Kidney capillary endothelial cell (primary cell): ENCODE results near the gene NAA60.
A peak's percentile ranks its signal among the peaks of the same experiment; 100 is the strongest.

Experiments
- DNase-seq: peaks from one replicate; pipeline ENCODE4 v3.0.0-alpha.2; 2018; ENCODE audit warnings: low spot score

The NAA60 gene

DNA sequence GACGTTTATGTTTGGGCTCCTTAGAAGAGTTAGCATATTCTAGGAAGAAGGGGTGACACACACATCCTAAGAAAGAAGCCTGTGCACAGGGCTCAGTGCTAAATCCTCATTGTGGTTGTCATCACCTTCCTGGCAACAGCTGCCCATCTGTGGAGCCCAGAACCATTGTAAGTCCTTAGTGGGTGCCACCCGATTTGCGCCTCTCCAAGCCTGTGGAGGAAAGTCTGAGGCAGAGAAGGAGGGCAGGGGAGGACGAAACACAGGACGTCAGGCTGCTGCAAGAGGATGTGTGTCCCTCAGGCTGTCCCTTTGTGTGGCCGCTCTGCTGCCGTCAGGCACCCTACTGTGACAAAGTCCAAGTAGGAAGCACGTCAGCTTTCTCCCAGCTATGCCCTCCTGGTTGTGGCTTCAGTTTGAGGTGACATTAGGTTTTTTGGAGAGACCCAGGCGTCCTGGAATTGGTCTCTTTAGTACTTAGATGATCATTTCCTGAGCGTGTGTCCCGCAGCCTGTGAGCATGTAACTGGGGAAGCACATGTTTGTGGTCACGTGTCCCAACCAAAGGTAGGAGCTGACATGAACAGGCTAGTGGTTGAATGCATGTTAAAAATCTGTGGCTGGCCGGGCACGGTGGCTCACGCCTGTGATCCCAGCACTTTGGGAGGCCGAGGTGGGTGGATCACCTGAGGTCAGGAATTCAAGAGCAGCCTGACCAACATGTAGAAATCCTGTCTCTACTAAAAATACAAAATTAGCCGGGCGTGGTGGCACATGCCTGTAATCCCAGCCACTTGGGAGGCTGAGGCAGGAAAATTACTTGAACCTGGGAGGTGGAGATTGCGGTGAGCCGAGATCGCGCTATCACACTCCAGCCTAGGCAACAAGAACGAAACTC is 68.1 kb downstream of the NAA60 start:
- no peak for DNase-seq

DNA sequence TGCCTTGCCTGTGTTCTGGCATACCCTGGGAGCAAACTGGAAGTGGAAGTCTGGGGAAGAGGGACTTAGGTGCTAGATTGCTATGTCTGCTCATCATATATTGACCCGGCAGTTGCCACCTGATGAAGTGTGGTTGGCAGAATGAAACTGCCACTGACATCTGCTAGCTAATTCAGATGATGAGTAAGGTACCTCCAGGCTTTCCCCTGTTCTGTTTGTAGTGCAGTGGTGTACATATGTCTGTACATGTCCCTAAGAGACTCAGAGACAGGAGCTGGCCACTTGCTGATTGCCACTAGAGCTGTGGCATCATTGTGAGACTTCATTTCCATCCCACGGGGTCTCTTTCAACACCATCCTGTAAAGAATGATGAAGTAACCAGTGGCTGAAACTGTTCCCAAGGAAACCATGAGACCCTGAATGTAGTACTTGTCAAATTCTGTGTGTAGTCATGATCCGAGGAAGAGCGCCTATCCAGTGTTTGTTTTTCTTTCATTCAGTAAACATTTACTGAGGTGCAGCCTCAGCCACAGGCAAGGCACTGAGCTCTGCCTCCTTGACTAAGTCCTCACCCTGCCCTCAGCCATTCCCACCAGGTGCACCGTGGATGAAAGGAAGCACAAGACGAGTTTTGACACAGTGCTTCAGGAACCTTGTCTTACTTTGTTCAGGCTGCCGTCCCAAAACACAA is 70.6 kb downstream of the NAA60 start:
- DNase-seq = no peak

DNA sequence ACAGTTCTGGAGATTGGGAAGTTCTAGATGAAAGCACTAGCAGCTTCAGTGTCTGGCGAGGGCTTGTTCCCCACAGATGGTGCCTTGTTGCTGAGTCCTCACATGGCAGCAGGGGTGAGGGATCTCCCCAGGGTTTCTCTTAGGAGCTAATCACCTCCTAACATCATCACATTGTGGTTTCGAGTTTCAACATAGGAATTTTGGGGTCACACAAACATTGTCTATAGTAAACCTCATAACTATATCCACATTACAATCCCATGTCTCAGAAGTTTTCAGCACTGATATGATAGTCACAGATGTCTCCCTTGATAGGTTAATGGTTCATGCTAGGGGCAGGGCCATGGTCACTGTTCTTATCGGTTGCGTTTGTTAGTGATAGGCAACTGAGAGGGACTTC is 71.1 kb downstream of the NAA60 start:
- no peak for DNase-seq

DNA sequence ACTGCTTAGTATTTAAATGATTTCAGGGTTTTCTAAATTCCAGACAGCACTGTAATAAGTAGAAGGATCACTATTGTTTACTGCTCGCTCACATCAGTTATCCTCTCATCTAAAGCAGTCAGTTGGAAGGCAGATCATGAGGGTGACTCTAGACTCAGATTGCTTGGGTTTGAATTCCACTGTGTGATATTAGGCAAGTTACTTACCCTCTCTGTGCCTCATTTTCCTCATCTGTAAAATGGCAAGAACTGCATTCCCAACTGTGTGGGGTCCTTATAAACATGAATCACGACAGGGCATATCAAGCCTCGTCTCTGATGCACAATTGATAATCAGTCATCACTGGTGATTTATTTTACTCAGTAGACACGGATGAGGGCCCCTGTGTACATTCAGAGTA is 72.4 kb downstream of the NAA60 start:
- DNase-seq = no peak

DNA sequence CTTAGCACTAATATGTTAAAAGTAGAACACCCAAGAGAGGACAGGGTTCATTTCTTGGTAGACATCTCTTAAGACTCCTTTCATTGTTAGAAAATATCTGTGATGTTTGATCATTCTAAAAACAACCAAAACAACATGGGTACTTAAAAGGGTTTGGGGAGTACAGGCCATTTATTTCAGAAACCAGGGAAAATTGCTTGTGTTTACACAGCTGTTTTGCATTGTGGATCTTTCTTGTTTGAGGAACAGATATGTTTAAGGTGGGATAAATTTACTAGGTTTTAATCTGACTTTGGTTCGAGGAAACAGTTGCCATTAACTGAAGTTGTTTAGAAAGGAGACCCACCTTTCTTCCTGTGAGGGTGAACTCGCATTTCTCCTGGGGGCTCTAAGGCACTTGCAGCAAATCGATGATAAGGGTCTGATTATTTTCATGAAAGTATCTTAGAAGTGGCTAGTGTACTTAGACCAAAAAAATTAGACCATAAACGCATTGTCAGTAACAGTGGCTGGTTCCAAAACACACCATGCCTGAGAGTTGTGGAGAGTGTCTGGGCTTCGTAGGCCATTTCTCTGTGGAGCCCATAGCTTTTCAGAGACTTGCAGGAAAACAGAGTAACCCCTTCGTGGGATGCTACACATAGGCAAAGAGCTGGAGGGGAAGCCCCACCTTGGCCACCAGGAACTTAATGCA is 75.0 kb downstream of the NAA60 start:
- no peak for DNase-seq

DNA sequence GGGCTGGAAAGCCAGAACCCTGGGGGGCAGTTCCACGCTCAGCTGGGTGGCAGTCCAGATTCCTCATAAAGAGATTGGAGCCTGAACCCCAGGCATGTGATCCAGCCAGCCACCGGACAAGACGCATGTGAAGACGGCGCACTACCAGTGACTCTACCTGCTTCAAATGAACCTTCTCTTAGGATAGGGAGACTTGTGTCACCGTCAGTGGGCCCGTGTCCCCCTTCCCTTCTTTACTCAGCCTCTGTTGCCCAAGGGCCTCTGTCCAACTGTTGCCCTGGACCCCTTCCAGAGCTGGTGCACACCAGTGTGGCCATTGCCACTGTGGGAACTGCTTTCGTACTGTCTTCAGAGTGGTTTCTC is 75.5 kb downstream of the NAA60 start:
- DNase-seq = no peak

DNA sequence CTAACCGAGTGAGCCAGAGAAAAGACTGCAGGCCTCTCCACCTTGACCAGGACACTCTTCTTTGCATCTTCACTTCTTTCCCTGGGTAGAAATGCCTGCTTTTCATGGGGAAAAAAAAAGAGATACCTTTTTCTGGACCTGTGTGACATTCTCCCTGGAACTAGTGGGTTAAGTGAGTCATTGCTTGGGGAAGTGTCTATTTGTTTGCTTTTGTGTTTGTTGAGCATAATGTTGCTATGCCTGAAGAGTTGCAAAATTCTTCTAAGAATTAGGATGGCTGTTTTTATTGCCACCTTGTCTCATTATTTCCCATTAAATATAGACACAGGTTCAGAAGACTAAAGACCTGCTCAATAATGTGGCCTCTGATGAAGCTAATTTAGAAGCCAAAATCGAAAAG is 76.1 kb downstream of the NAA60 start:
- no peak for DNase-seq

DNA sequence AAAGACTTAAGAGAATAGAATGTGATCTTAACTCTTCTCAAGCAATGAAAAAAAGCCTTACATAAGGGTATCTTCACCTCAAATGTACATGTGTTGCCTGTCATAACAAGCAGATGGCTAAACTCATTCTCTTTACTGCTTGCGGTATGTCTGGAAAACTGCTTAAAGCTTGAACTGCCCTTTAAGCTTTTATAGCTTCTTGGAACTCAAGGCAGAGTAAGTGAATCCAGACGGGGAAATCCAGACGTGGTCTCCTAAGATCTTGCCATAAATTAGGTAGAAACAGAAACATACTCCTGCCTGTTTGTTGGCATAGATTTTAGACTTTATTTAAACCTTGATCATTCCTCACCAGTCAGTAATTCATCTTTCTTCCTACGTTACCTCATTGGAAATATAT is 76.9 kb downstream of the NAA60 start:
- DNase-seq = no peak

DNA sequence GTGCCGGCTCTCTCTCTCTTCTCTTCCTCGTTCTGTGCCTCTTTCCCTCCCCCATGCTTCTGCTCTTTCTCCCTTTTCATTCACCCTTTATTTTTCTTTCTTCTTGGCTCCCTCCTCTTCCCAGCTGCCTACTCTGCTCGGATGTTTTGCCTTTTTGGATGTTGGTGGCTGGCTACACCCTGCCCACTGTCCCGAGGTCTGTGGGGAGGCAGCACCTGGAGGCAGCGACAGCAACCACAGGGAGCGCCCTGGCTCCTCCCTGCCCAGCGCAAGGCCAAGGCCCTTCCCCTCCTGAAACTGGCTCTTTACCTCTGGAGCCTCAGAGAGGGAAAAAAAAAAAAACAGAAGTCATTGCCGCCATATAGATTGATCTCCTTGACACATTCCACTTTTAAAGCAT is 77.4 kb downstream of the NAA60 start:
- DNase-seq = no peak

DNA sequence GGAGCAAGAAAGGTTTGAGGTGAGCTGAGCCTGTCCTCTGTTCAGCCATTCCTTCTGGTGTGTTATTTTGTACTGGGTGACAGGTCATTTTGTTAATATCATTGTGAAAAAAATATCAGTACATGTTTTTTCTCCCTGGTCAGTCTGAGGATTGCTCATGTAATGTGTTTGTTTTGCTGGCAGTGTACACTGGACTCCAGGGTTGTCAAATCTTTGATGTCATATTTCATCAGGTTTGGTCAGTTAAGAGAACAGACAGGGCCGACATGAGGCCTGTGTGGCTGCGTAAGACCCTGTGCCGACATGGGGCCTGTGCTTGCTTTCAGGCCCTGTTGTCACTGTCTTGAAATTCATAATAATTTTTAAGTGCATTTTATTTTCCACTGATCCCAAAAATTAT is 79.8 kb downstream of the NAA60 start:
- no peak for DNase-seq

DNA sequence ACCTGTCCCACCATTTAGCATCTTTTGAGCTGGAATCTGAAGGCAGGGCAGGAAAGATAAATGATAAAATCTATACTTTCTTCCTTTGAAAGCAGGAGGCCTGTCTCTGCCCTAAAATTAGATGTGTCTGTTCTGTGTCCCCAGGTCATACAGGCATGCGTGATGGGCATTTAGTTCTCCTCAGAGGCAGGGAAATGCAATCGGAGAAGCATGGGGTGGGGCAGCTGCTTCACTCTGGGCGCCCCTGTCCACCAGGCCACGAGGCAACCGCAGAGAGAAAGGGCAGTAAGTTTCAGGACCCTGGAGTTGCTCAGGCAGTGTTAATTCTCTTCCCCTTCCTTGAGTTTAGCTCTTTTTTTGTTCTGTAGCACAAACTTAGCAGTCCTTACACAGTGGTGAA is 82.5 kb downstream of the NAA60 start:
- no peak for DNase-seq

DNA sequence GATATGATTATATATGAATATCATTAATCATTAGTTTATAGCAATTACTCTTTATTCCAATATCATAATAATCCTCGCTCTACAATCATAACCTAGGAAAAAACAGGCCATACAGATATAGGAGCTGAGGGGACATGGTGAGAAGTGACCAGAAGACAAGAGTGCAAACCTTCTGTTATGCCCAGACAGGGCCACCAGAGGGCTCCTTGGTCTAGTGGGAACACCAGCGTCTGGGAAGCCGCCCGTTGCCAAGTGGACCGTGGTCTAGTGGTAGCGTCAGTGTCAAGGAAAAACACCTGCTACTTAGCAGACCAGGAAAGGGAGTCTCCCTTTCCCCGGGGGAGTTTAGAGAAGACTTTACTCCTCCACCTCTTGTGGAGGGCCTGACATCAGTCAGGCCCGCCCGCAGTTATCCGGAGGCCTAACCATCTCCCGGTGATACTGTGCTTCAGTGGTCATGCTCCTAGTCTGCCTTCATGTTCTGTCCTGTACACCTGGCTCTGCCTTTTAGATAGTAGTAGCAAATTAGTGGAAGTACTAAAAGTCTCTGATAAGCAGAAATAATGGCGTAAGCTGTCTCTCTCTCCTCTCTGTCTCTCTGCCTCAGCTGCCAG is 83.8 kb downstream of the NAA60 start:
- DNase-seq = peak; percentile 17

DNA sequence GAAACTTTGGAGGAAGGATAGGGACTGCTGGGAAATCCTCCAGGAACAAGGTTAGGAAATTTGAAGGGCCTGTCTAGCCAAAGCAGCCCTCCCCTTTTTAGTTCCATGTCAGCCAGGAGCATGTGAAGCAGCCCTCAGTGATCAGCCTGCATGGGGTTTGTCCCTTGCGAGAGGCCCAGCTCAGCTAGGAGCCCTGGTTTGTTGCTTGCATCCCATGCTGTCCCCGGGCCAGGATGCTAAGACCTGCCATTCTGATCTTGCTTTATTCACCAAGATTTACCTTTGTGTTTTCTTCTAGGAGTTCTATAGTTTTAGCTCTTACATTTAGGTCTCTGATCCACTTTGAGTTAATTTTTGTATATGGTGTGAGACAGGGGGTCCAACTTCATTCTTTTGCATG is 84.9 kb downstream of the NAA60 start:
- no peak for DNase-seq

DNA sequence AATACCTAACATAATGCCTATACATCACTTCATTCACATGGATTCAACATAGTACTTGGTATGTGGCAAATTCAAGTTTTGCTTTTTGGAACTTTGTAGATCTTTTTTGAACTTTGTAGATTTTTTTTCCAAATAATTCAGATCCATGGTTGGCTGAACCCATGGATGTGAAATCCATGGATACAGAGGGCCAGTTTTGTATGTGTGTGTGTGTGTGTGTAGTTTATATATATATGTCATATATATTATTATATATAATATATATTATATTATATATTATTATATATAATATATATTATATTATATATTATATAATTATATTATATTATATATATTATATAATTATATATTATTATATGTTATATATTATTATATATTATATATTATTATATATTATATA is 85.7 kb downstream of the NAA60 start:
- no peak for DNase-seq

DNA sequence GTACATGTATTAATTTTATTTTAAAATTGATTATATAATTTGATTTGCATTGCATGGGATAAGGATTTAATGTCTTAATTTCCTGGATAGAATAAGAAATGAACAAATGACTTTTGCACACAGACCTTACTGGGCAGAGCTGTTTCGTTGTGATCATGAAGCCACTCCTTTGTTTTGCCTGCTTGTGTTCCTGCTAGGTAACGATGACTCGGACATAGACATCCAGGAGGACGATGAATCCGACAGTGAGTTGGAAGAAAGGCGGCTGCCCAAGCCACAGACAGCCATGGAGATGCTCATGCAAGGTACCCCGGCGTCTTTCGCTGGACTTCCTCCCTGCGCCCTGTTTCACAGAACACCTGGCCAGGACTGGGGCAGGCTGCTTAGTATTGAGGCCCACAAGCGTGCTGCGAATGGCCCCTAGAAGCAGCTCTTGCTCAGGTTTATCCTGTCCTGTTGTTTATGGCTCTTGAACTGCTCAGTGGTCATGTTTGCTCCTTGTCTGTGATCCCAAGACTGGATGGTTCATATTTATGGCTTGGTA is 87.0 kb downstream of the NAA60 start:
- DNase-seq = no peak

DNA sequence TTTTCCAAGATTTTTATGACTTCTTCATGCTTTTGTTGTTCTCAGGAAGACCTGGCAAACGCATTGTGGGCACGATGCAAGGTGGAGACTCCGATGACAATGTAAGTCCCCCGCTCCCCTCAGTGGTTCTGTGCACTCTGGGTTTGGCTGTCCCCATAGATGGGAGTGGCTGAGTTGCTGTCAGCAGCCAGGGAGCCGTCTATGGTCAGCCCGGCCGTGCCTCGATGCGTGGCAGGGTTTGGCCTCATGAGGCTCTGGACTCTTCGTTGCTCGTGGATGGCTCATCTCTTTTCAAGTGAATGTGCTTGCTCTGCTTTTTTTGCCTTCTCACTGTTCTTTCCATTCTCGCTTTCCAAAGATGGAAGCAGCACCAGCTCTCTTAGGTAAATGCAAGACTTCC is 89.3 kb downstream of the NAA60 start:
- DNase-seq = no peak

DNA sequence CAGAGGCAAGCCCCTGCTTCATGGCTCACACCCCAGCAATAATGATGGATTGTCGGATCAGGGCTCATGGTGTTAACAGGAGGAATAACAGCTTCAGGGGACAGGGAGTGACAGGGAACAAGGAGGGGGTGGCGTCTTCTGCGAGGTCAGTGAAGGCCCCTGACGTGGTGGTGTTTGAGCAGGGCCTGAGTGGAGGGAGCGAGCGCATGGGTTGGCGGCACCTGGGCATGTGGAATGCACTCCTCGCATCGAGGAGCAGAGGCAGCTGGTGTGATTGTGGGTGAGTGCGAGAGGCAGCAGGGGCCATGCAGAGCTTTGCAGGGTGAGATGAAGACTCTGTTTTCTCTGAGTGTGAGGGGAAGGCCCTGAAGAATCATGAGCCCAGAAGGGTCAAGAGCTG is 90.6 kb downstream of the NAA60 start:
- DNase-seq = no peak

DNA sequence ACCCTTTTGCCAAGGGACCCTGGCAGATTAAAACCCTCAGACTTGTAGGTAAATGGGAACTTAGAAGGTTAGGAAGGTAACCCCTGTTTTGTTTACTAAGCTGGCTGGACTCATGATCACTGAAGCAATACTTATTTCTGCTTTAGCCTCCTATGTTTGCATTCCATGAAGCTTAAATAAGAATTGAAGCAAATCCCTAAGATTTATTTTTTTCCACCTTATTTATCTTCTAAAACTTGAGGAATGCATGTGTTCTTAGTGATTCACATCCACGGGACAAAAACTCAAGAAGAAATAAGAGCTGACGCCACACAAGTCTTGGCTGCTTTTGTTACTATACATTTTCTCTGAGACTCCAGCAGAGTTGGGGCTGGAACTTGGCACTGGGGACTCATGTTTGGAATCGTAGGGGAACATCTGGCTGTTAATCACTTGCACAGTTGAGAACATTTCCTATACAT is 92.8 kb downstream of the NAA60 start:
- no peak for DNase-seq
